ENCODE measurements around the gene ANKRD1.

GRCh38 chr10:90963331-90963730, 42.4 kb upstream of the ANKRD1 start:
- no peak for TF ChIP-seq CTCF (IDR thresholded peaks at IDR 0.05)
- no peak for TF ChIP-seq POLR2A (IDR thresholded peaks at IDR 0.05)
